Fibroblast of lung (primary cell): ENCODE measurements around the gene TREX2. TPM values are rescaled to one million over a fixed set of nuclear protein-coding genes. Genes with fewer than 3 reads are reported as not detected.

Experiments used
- DNase-seq, 2 donors: peaks; one replicate each; pipeline versions ENCODE4 v3.0.0 to v3.0.0-alpha.2; 2010; ENCODE audit warnings: low read depth in 2 of 2
- H2AFZ ChIP-seq: 2 replicates; pipeline ENCODE4 v1.5.1; 2012; ENCODE audit warnings: low read length, control low read depth, inconsistent platforms
- H3K27ac ChIP-seq: 2 replicates; pipeline ENCODE4 v1.5.1; 2011; ENCODE audit warnings: low read length, control low read depth; ENCODE audit not compliant: insufficient read depth
- H3K27me3 ChIP-seq: 2 replicates; pipeline ENCODE4 v1.5.1; 2011; ENCODE audit warnings: mild to moderate bottlenecking, low read length; ENCODE audit not compliant: control insufficient read depth, insufficient read depth
- H3K36me3 ChIP-seq: 2 replicates; pipeline ENCODE4 v1.5.1; 2011; ENCODE audit warnings: low read length; ENCODE audit not compliant: control insufficient read depth, insufficient read depth
- H3K4me1 ChIP-seq: 2 replicates; pipeline ENCODE4 v1.5.1; 2011; ENCODE audit warnings: low read length; ENCODE audit not compliant: control insufficient read depth, insufficient read depth; ENCODE audit errors: extremely low read depth
- H3K4me2 ChIP-seq: 2 replicates; pipeline ENCODE4 v1.5.1; 2011; ENCODE audit warnings: low read length, control low read depth; ENCODE audit not compliant: insufficient read depth; ENCODE audit errors: extremely low read depth
- H3K4me3 ChIP-seq, 4 experiments: fragments of 200-600 bp in 1 of 4; sonication (generic) in 1 of 4; replicated peaks in 1 of 4; 2 replicates each; pipeline ENCODE4 v1.5.1; 2011 to 2016; ENCODE audit warnings: low read length in 4 of 4, low read depth in 3 of 4, mild to moderate bottlenecking in 3 of 4, control low read depth in 2 of 4, inconsistent platforms in 1 of 4, mixed read lengths in 1 of 4; ENCODE audit not compliant: insufficient read depth in 1 of 4; ENCODE audit errors: control extremely low read depth in 1 of 4
- H3K79me2 ChIP-seq: 2 replicates; pipeline ENCODE4 v1.5.1; 2012; ENCODE audit warnings: mild to moderate bottlenecking, low read length, inconsistent platforms; ENCODE audit not compliant: control insufficient read depth, insufficient read depth
- H3K9ac ChIP-seq: 2 replicates; pipeline ENCODE4 v1.5.1; 2011; ENCODE audit warnings: mild to moderate bottlenecking, low read length, control low read depth; ENCODE audit not compliant: insufficient read depth
- H3K9me3 ChIP-seq: 2 replicates; pipeline ENCODE4 v1.5.1; 2012; ENCODE audit warnings: low read depth, low read length; ENCODE audit not compliant: control insufficient read depth, insufficient read depth
- H4K20me1 ChIP-seq: 2 replicates; pipeline ENCODE4 v1.5.1; 2011; ENCODE audit warnings: low read length; ENCODE audit not compliant: control insufficient read depth, insufficient read depth; ENCODE audit errors: extremely low read depth
- EZH2 ChIP-seq: IDR thresholded peaks from 2 replicates; pipeline ENCODE4 v1.5.1; 2012; ENCODE audit warnings: low read length, control low read depth, mild to moderate bottlenecking; ENCODE audit errors: missing control alignments
- polyA plus RNA-seq, 2 donors: library from polyadenylated mRNA; depleted of rRNA in 1 of 2; stranded (reverse) in 1 of 2; unstranded in 1 of 2; fragments of >200 nt; gene quantifications; 2 replicates each; pipeline ENCODE4 v1.2.1, GENCODE V29; 2011 to 2012; ENCODE audit warnings: missing spikeins in 1 of 2
- total RNA-seq: library from RNA; depleted of rRNA; stranded (reverse); fragments of >200 nt; gene quantifications from 2 replicates; pipeline ENCODE4 v1.2.1, GENCODE V29; 2014
- TF ChIP-seq, protein P1 (sequence below), 2 donors: IDR thresholded peaks in 1 of 2; conservative IDR thresholded peaks in 1 of 2; 1 replicate in 1 of 2; 2 replicates in 1 of 2; pipeline ENCODE4 v1.5.1; 2011 to 2012; ENCODE audit warnings: low read length in 2 of 2, control low read depth in 1 of 2, inconsistent platforms in 1 of 2, low read depth in 1 of 2, mild to moderate bottlenecking in 1 of 2

TREX2 gene
- total and polyA plus RNA-seq, 2 donors (not counting 1 experiment from before 2014, with no cell fraction given) = 3.1 TPM; not detected in 1

DNA sequence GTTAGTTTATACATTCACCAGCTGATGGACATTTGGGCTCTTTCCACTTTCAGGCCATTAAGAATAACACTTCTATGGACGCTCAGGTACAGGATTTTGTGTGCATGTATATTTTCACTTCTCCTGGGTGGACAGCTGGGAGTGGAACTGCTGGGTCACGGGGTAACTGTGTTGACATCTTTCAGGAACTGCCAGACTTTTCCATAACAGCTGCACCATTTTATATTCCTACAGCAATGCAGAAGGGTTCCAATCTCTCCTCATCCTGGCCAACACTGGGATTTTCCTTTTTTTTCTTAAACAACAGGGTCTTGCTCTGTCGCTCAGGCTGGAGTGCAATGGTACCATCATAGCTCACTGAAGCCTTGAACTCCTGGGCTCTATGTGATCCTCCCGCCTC, 12.6 kb upstream of the TREX2 start:
- DNase-seq = no peak

DNA sequence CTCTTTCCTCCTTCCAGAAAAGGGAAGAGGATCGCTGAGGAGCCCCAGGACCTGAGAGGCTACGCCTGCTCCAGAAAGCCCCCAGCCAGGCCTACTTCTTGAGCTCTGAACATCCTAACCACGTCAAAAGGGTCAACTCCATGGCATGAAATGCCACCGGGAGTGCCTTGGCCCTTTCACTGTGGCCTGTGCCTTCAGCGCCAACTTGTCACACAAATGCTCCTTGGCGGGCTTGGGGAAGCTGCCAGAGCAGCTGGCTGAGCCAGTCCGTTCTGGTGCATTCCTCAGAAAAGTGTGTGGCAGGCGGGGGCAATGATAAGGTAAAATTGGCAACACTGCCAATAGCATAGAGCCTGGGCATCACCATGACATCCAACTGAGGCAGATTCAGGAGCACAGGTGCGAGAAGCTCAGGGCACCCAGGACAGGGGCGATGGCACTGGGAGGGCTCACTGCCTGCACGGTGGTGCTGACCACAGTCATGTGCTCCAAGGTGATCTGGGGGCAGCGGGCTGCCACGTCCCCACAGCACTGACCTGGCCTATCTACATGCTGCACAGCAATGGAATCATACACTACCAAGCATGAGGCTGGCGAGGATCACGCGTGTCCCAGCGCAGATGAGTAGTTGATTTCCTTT, 12.1 kb upstream of the TREX2 start:
- Histone ChIP-seq H3K9ac (no peak overlapping the region), H3K4me3 (no peak overlapping the region), H3K79me2 (no peaks in the 10 kb centered on the region), H3K9me3 (no peaks in the 10 kb centered on the region), H3K27ac (no peak overlapping the region), H3K4me1 (no peaks in the 10 kb centered on the region), H2AFZ (no peak overlapping the region), H3K27me3 (no peaks in the 10 kb centered on the region), H3K36me3 (no peaks in the 10 kb centered on the region), H4K20me1 (no peaks in the 10 kb centered on the region), H3K4me2 (no peak overlapping the region)
- TF ChIP-seq, protein P1, sequence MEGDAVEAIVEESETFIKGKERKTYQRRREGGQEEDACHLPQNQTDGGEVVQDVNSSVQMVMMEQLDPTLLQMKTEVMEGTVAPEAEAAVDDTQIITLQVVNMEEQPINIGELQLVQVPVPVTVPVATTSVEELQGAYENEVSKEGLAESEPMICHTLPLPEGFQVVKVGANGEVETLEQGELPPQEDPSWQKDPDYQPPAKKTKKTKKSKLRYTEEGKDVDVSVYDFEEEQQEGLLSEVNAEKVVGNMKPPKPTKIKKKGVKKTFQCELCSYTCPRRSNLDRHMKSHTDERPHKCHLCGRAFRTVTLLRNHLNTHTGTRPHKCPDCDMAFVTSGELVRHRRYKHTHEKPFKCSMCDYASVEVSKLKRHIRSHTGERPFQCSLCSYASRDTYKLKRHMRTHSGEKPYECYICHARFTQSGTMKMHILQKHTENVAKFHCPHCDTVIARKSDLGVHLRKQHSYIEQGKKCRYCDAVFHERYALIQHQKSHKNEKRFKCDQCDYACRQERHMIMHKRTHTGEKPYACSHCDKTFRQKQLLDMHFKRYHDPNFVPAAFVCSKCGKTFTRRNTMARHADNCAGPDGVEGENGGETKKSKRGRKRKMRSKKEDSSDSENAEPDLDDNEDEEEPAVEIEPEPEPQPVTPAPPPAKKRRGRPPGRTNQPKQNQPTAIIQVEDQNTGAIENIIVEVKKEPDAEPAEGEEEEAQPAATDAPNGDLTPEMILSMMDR (conservative IDR thresholded peaks at IDR 0.05 in 1 of 2, IDR thresholded peaks at IDR 0.05 in 1 of 2; ENCODE audit: low read depth in 1 of 2, low read length in 2 of 2) = no peak
- TF ChIP-seq EZH2 = no peak
- DNase-seq = no peak

More for the DNA sequence above, 12.6 kb upstream of the TREX2 start:
- H3K27me3 ChIP-seq = no peaks in the 10 kb centered on the region
- H4K20me1 ChIP-seq = no peaks in the 10 kb centered on the region
- TF ChIP-seq, protein P1 (conservative IDR thresholded peaks at IDR 0.05 in 1 of 2, IDR thresholded peaks at IDR 0.05 in 1 of 2; ENCODE audit: low read depth in 1 of 2, low read length in 2 of 2) = no peak
- TF ChIP-seq EZH2 = no peak
- H3K4me3 ChIP-seq = no peak overlapping the region
- no peak overlapping the region for H3K4me2 ChIP-seq
- H3K4me1 ChIP-seq = no peaks in the 10 kb centered on the region
- H3K27ac ChIP-seq = no peak overlapping the region
- H2AFZ ChIP-seq = no peak overlapping the region
- no peak overlapping the region for H3K9ac ChIP-seq
- no peaks in the 10 kb centered on the region for H3K36me3 ChIP-seq
- H3K79me2 ChIP-seq = no peaks in the 10 kb centered on the region
- no peaks in the 10 kb centered on the region for H3K9me3 ChIP-seq

DNA sequence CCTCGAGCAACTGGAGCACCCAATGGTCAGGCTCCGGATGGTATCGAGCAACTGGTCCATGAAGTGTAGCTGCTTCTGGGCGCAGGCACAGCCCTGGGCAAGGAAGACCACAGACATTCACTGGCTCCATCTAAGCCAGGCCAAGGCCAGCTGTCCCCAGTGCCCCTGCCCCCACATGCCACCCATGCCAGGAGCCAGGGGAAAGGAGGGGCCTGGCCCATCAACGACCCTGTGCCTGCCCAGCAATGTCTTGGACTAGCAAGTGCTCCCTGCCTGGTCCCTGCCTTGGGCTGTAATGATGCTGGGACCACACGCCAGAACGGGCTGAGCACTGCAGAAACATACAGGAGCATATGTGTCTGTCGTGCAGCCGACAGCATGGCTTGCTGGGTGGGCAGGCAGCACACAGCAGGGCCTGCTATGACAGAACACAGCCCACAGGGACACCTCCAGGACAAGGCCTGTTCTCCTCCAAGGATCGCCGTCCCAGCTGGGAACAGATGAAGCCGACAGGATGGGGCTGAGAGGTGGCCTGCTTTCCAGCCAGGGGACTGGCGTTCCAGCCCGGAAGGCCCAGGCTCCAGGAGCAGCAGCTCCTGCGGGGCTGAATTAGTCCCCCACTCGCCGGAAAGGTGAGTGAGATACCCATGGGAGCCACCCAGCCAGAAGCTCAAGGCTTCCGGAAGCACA, 11.4 kb upstream of the TREX2 start:
- Histone ChIP-seq H3K4me1 (no peaks in the 10 kb centered on the region), H3K27ac (no peak overlapping the region), H3K4me3 (no peak overlapping the region), H3K36me3 (no peaks in the 10 kb centered on the region), H3K27me3 (no peaks in the 10 kb centered on the region), H3K79me2 (no peaks in the 10 kb centered on the region), H3K9me3 (no peaks in the 10 kb centered on the region), H2AFZ (no peak overlapping the region), H3K4me2 (no peak overlapping the region), H4K20me1 (no peaks in the 10 kb centered on the region), H3K9ac (no peak overlapping the region)
- DNase-seq = no peak
- no peak for TF ChIP-seq EZH2
- TF ChIP-seq, protein P1 (conservative IDR thresholded peaks at IDR 0.05 in 1 of 2, IDR thresholded peaks at IDR 0.05 in 1 of 2; ENCODE audit: low read depth in 1 of 2, low read length in 2 of 2) = no peak
